SJSA1 (cell line): ENCODE measurements around the gene C19orf73. TPM values are rescaled to one million over a fixed set of nuclear protein-coding genes. Genes with fewer than 3 reads are reported as not detected.
A peak's percentile ranks its signal among the peaks of the same experiment; 100 is the strongest.

ENCODE experiments used
- DNase-seq, 2 experiments: peaks; one replicate each; pipeline ENCODE4 v3.0.0-alpha.2; 2015 to 2020; ENCODE audit warnings: low spot score in 2 of 2, low read depth in 1 of 2
- H3K27ac ChIP-seq: fragments of 250-450 bp; sonication (Bioruptor Pico); 2 replicates; pipeline ENCODE4 v1.5.1; 2020; ENCODE audit warnings: mild to moderate bottlenecking, moderate library complexity
- H3K27me3 ChIP-seq: fragments of 250-450 bp; sonication (Bioruptor Pico); replicated peaks from 2 replicates; pipeline ENCODE4 v1.5.1; 2020; ENCODE audit warnings: mild to moderate bottlenecking, moderate library complexity
- H3K36me3 ChIP-seq: fragments of 250-450 bp; sonication (Bioruptor Pico); 2 replicates; pipeline ENCODE4 v1.5.1; 2020; ENCODE audit warnings: mild to moderate bottlenecking
- H3K4me1 ChIP-seq: fragments of 250-450 bp; sonication (Bioruptor Pico); replicated peaks from 2 replicates; pipeline ENCODE4 v1.6.1; 2021; ENCODE audit warnings: mild to moderate bottlenecking
- H3K4me3 ChIP-seq: fragments of 250-450 bp; sonication (Bioruptor Pico); 2 replicates; pipeline ENCODE4 v1.5.1; 2020; ENCODE audit warnings: mild to moderate bottlenecking
- H3K9me3 ChIP-seq: fragments of 250-450 bp; sonication (Bioruptor Pico); replicated peaks from 2 replicates; pipeline ENCODE4 v1.5.1; 2020; ENCODE audit warnings: mild to moderate bottlenecking
- total RNA-seq: library from RNA; depleted of rRNA; stranded (reverse); fragments of >200 nt; shearing (Covaris generic); gene quantifications from 2 replicates; pipeline ENCODE4 v1.2.3, GENCODE V29; 2014

The C19orf73 gene
- total RNA-seq, 1 experiment from 2014 or later, result 4.3 TPM

GRCh38 chr19:49109051-49109450 is 9.9 kb downstream of the C19orf73 start:
- Histone ChIP-seq H3K9me3 (peaks cover 2% of the 10 kb centered on the region), H3K36me3 (peaks cover 60% of the 10 kb centered on the region), H3K27me3 (no peaks in the 10 kb centered on the region), H3K27ac (no peak overlapping the region), H3K4me3 (no peak overlapping the region), H3K4me1 (peaks cover 30% of the 10 kb centered on the region)
- no peak for DNase-seq

GRCh38 chr19:49107625-49108459 is 11.1 kb downstream of the C19orf73 start:
- H3K36me3 ChIP-seq, result peaks cover 68% of the 10 kb centered on the region
- no peak for DNase-seq
- no peaks in the 10 kb centered on the region for H3K9me3 ChIP-seq
- no peak overlapping the region for H3K4me3 ChIP-seq
- peaks cover 26% of the 10 kb centered on the region for H3K4me1 ChIP-seq
- no peaks in the 10 kb centered on the region for H3K27me3 ChIP-seq
- no peak overlapping the region for H3K27ac ChIP-seq

- peak in 1 of 2 experiments; percentile 69 for DNase-seq
- peaks cover 26% of the 10 kb centered on the region for H3K4me1 ChIP-seq
- H3K9me3 ChIP-seq, result no peaks in the 10 kb centered on the region
- H3K27me3 ChIP-seq, result no peaks in the 10 kb centered on the region
- H3K27ac ChIP-seq, result no peak overlapping the region
- no peak overlapping the region for H3K4me3 ChIP-seq
- peaks cover 77% of the 10 kb centered on the region for H3K36me3 ChIP-seq
Observed at GRCh38 chr19:49106648-49107135, 12.3 kb downstream of the C19orf73 start.

- Histone ChIP-seq H3K4me1 (peaks cover 5% of the 10 kb centered on the region), H3K36me3 (peaks cover 91% of the 10 kb centered on the region), H3K9me3 (no peaks in the 10 kb centered on the region), H3K27me3 (no peaks in the 10 kb centered on the region), H3K4me3 (no peak overlapping the region), H3K27ac (no peak overlapping the region)
- no peak for DNase-seq
Observed at GRCh38 chr19:49104229-49104864, 14.6 kb downstream of the C19orf73 start.

GRCh38 chr19:49103331-49104085 is 15.4 kb downstream of the C19orf73 start:
- Histone ChIP-seq H3K9me3 (no peaks in the 10 kb centered on the region), H3K27me3 (no peaks in the 10 kb centered on the region), H3K27ac (no peak overlapping the region), H3K4me3 (no peak overlapping the region), H3K36me3 (peaks cover 91% of the 10 kb centered on the region), H3K4me1 (no peaks in the 10 kb centered on the region)
- DNase-seq, result no peak

GRCh38 chr19:49102303-49102702 is 16.6 kb downstream of the C19orf73 start:
- H3K9me3 ChIP-seq, result no peaks in the 10 kb centered on the region
- H3K4me1 ChIP-seq, result no peaks in the 10 kb centered on the region
- H3K4me3 ChIP-seq, result no peak overlapping the region
- no peaks in the 10 kb centered on the region for H3K27me3 ChIP-seq
- H3K27ac ChIP-seq, result no peak overlapping the region
- peaks cover 91% of the 10 kb centered on the region for H3K36me3 ChIP-seq
- no peak for DNase-seq

GRCh38 chr19:49101160-49101559 is 17.8 kb downstream of the C19orf73 start:
- H3K27me3 ChIP-seq, result no peaks in the 10 kb centered on the region
- no peak overlapping the region for H3K27ac ChIP-seq
- peaks cover 91% of the 10 kb centered on the region for H3K36me3 ChIP-seq
- no peaks in the 10 kb centered on the region for H3K9me3 ChIP-seq
- H3K4me1 ChIP-seq, result no peaks in the 10 kb centered on the region
- DNase-seq, result no peak
- H3K4me3 ChIP-seq, result no peak overlapping the region

- Histone ChIP-seq H3K9me3 (no peaks in the 10 kb centered on the region), H3K36me3 (peaks cover 91% of the 10 kb centered on the region), H3K4me3 (no peak overlapping the region), H3K27me3 (no peaks in the 10 kb centered on the region), H3K4me1 (no peaks in the 10 kb centered on the region), H3K27ac (no peak overlapping the region)
- DNase-seq, result no peak
Observed at GRCh38 chr19:49098795-49099194, 20.1 kb downstream of the C19orf73 start.

- Histone ChIP-seq H3K9me3 (no peaks in the 10 kb centered on the region), H3K4me1 (no peaks in the 10 kb centered on the region), H3K4me3 (no peak overlapping the region), H3K27ac (no peak overlapping the region), H3K27me3 (no peaks in the 10 kb centered on the region), H3K36me3 (peaks cover 91% of the 10 kb centered on the region)
- DNase-seq, result peak; percentile 75 to 76
Observed at GRCh38 chr19:49097453-49098288, 21.3 kb downstream of the C19orf73 start.

- H3K27ac ChIP-seq, result no peak overlapping the region
- H3K4me1 ChIP-seq, result no peaks in the 10 kb centered on the region
- H3K27me3 ChIP-seq, result no peaks in the 10 kb centered on the region
- no peaks in the 10 kb centered on the region for H3K9me3 ChIP-seq
- H3K36me3 ChIP-seq, result peaks cover 98% of the 10 kb centered on the region
- H3K4me3 ChIP-seq, result no peak overlapping the region
- DNase-seq, result no peak
Observed at GRCh38 chr19:49094505-49095482, 24.1 kb downstream of the C19orf73 start.

- H3K9me3 ChIP-seq, result no peaks in the 10 kb centered on the region
- peaks cover 94% of the 10 kb centered on the region for H3K36me3 ChIP-seq
- no peak overlapping the region for H3K4me3 ChIP-seq
- no peaks in the 10 kb centered on the region for H3K4me1 ChIP-seq
- no peak overlapping the region for H3K27ac ChIP-seq
- no peaks in the 10 kb centered on the region for H3K27me3 ChIP-seq
- DNase-seq, result no peak
Observed at GRCh38 chr19:49092686-49093085, 26.3 kb downstream of the C19orf73 start.

- no peak overlapping the region for H3K4me3 ChIP-seq
- no peaks in the 10 kb centered on the region for H3K27me3 ChIP-seq
- H3K4me1 ChIP-seq, result peaks cover 7% of the 10 kb centered on the region
- peaks cover 94% of the 10 kb centered on the region for H3K36me3 ChIP-seq
- no peak for DNase-seq
- H3K9me3 ChIP-seq, result no peaks in the 10 kb centered on the region
- no peak overlapping the region for H3K27ac ChIP-seq
Observed at GRCh38 chr19:49091391-49092038, 27.4 kb downstream of the C19orf73 start.
